Stomach (tissue), 4 donors: ENCODE results near the gene TTC39B.

Source experiments
- CTCF ChIP-seq, 7 experiments: fragments of 450-650 bp in 4 of 7; fragments of 200-600 bp in 3 of 7; sonication (generic) in 3 of 7; IDR thresholded peaks; one replicate each; pipeline ENCODE4 v1.5.1; 2016 to 2019; ENCODE audit warnings: antibody characterized with exemption in 7 of 7, control low read depth in 2 of 7, mild to moderate bottlenecking in 1 of 7
- POLR2A ChIP-seq, 4 donors: fragments of 450-650 bp; IDR thresholded peaks; one replicate each; pipeline ENCODE4 v1.6.1; 2016; ENCODE audit warnings: antibody characterized with exemption in 4 of 4, control low read depth in 2 of 4, mild to moderate bottlenecking in 1 of 4, moderate library complexity in 1 of 4

- no peak for TF ChIP-seq CTCF (IDR thresholded peaks at IDR 0.05)
- no peak for TF ChIP-seq POLR2A (IDR thresholded peaks at IDR 0.05)
Observed at GRCh38 chr9:15160673-15161072, 146.3 kb downstream of the TTC39B start.
